ENCODE data around the gene HOXB2. TPM values are rescaled to one million over a fixed set of nuclear protein-coding genes. Genes with fewer than 3 reads are reported as not detected.

The HOXB2 gene
- total and polyA plus RNA-seq, 9 of the 15 experiments (the other 6 are each of a cell fraction or from before 2014, with no cell fraction given), result 2.1 to 97.7 (median 21.2) TPM

- TF ChIP-seq ARNT (IDR thresholded peaks at IDR 0.05), result peak; percentile 56 to 62; a peak in 2 of 4 replicates
- TF ChIP-seq, protein P1, sequence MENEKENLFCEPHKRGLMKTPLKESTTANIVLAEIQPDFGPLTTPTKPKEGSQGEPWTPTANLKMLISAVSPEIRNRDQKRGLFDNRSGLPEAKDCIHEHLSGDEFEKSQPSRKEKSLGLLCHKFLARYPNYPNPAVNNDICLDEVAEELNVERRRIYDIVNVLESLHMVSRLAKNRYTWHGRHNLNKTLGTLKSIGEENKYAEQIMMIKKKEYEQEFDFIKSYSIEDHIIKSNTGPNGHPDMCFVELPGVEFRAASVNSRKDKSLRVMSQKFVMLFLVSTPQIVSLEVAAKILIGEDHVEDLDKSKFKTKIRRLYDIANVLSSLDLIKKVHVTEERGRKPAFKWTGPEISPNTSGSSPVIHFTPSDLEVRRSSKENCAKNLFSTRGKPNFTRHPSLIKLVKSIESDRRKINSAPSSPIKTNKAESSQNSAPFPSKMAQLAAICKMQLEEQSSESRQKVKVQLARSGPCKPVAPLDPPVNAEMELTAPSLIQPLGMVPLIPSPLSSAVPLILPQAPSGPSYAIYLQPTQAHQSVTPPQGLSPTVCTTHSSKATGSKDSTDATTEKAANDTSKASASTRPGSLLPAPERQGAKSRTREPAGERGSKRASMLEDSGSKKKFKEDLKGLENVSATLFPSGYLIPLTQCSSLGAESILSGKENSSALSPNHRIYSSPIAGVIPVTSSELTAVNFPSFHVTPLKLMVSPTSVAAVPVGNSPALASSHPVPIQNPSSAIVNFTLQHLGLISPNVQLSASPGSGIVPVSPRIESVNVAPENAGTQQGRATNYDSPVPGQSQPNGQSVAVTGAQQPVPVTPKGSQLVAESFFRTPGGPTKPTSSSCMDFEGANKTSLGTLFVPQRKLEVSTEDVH (IDR thresholded peaks at IDR 0.05; ENCODE audit: low read depth, partially characterized antibody), result no peak
- TF ChIP-seq BCOR (IDR thresholded peaks at IDR 0.05), result no peak
- peak in 1 of 3 experiments; percentile 79 for TF ChIP-seq YY1 (IDR thresholded peaks at IDR 0.05; ENCODE audit: borderline replicate concordance in 1 of 3, control insufficient read depth in 1 of 3, extremely low read depth in 1 of 3, insufficient read depth in 3 of 3, insufficient read length in 1 of 3, insufficient replicate concordance in 2 of 3, low read depth in 1 of 3, low read length in 2 of 3)
- TF ChIP-seq ZNF212 (CRISPR knock-in tag; IDR thresholded peaks at IDR 0.05), result 0 out of 2 replicates have a peak, but pooled peaks have one; percentile 19
- TF ChIP-seq, protein P2, sequence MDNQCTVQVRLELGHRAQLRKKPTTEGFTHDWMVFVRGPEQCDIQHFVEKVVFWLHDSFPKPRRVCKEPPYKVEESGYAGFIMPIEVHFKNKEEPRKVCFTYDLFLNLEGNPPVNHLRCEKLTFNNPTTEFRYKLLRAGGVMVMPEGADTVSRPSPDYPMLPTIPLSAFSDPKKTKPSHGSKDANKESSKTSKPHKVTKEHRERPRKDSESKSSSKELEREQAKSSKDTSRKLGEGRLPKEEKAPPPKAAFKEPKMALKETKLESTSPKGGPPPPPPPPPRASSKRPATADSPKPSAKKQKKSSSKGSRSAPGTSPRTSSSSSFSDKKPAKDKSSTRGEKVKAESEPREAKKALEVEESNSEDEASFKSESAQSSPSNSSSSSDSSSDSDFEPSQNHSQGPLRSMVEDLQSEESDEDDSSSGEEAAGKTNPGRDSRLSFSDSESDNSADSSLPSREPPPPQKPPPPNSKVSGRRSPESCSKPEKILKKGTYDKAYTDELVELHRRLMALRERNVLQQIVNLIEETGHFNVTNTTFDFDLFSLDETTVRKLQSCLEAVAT (IDR thresholded peaks at IDR 0.05), result peak; percentile 61 to 84; a peak in 3 of 4 replicates
- no peak for TF ChIP-seq PBX2 (CRISPR knock-in tag; IDR thresholded peaks at IDR 0.05; ENCODE audit: low read depth)
- TF ChIP-seq PBX2 (tag; conservative IDR thresholded peaks at IDR 0.05; ENCODE audit: low read depth), result peak; percentile 95
- TF ChIP-seq ZNF316 (IDR thresholded peaks at IDR 0.05), result no peak
- peak; percentile 66; the same call in 1 of the 2 replicates for TF ChIP-seq VEZF1 (CRISPR knock-in tag; IDR thresholded peaks at IDR 0.05)
- no peak for TF ChIP-seq SIN3B (IDR thresholded peaks at IDR 0.05; ENCODE audit: low read depth)
- no peak for TF ChIP-seq ZFPM2 (CRISPR knock-in tag; IDR thresholded peaks at IDR 0.05)
- peak; percentile 97 for TF ChIP-seq CBFA2T2 (conservative IDR thresholded peaks at IDR 0.05)
- TF ChIP-seq TEAD4 (IDR thresholded peaks at IDR 0.05; ENCODE audit: low read length), result peak; percentile 40
- TF ChIP-seq TEAD4 (CRISPR knock-in tag; IDR thresholded peaks at IDR 0.05; ENCODE audit: borderline replicate concordance), result no peak
- TF ChIP-seq GTF2E2 (tag; IDR thresholded peaks at IDR 0.05), result 0 out of 2 replicates have a peak, but pooled peaks have one; percentile 5
These were observed 3.1 kb upstream of the HOXB2 start (continued) for GRCh38 chr17:48547808-48548522.
